HEK293T (cell line): ENCODE results near the gene NUP85.

Experiments
- CTCF ChIA-PET: fragments of 350-600 bp; formaldehyde crosslinking; extraction: SDS; loops from one replicate; lab custom pipeline; 2021; ENCODE audit warnings: antibody characterized with exemption, inconsistent platforms; lab: Yijun Ruan, JAX
- POLR2A ChIA-PET: fragments of 350-600 bp; formaldehyde crosslinking; extraction: SDS; loops from one replicate; lab custom pipeline; 2020; ENCODE audit warnings: antibody characterized with exemption, inconsistent platforms; lab: Yijun Ruan, JAX
- DNase-seq: peaks from one replicate; pipeline ENCODE4 v3.0.0; 2012; ENCODE audit warnings: mixed read lengths; ENCODE audit errors: extremely low spot score
- ARNT ChIP-seq: fragments of 450-650 bp; IDR thresholded peaks from 2 replicates; pipeline ENCODE4 v1.6.1; 2017; ENCODE audit warnings: mild to moderate bottlenecking
- BHLHE40 ChIP-seq: fragments of 450-650 bp; IDR thresholded peaks from 2 replicates; pipeline ENCODE4 v1.6.1; 2016; ENCODE audit warnings: mild to moderate bottlenecking, moderate library complexity, borderline replicate concordance
- CTBP1 ChIP-seq: fragments of 450-650 bp; IDR thresholded peaks from 2 replicates; pipeline ENCODE4 v1.6.1; 2016; ENCODE audit warnings: borderline replicate concordance
- ELF4 ChIP-seq: fragments of 450-650 bp; IDR thresholded peaks from 2 replicates; pipeline ENCODE4 v1.6.1; 2017; ENCODE audit warnings: antibody characterized with exemption
- FOXA1 ChIP-seq: fragments of 450-650 bp; IDR thresholded peaks from 2 replicates; pipeline ENCODE4 v1.6.1; 2016; ENCODE audit warnings: mild to moderate bottlenecking
- FOXK2 ChIP-seq: fragments of 450-650 bp; IDR thresholded peaks from 2 replicates; pipeline ENCODE4 v1.6.1; 2016; ENCODE audit warnings: mild to moderate bottlenecking
- FOXM1 ChIP-seq: fragments of 450-650 bp; IDR thresholded peaks from 2 replicates; pipeline ENCODE4 v1.6.1; 2017; ENCODE audit warnings: mild to moderate bottlenecking, borderline replicate concordance
- HDGF ChIP-seq: fragments of 450-650 bp; IDR thresholded peaks from 2 replicates; pipeline ENCODE4 v1.6.1; 2017; ENCODE audit warnings: antibody characterized with exemption, borderline replicate concordance
- L3MBTL2 ChIP-seq: fragments of 450-650 bp; conservative IDR thresholded peaks from 2 replicates; pipeline ENCODE4 v1.6.1; 2016; ENCODE audit warnings: mild to moderate bottlenecking
- LEF1 ChIP-seq: fragments of 450-650 bp; IDR thresholded peaks from 2 replicates; pipeline ENCODE4 v1.6.1; 2017; ENCODE audit warnings: mild to moderate bottlenecking, borderline replicate concordance
- NFRKB ChIP-seq: fragments of 450-650 bp; IDR thresholded peaks from 2 replicates; pipeline ENCODE4 v1.6.1; 2016; ENCODE audit warnings: mild to moderate bottlenecking, moderate library complexity
- PKNOX1 ChIP-seq: fragments of 450-650 bp; IDR thresholded peaks from 2 replicates; pipeline ENCODE4 v1.6.1; 2016
- SP1 ChIP-seq: fragments of 450-650 bp; IDR thresholded peaks from 2 replicates; pipeline ENCODE4 v1.6.1; 2017
- SUZ12 ChIP-seq: fragments of 450-650 bp; IDR thresholded peaks from 2 replicates; pipeline ENCODE4 v1.6.1; 2016; ENCODE audit warnings: mild to moderate bottlenecking
- TARDBP ChIP-seq: fragments of 450-650 bp; IDR thresholded peaks from 2 replicates; pipeline ENCODE4 v1.6.1; 2016
- ZNF384 ChIP-seq: fragments of 450-650 bp; IDR thresholded peaks from 2 replicates; pipeline ENCODE4 v1.6.1; 2016

NUP85 gene

GRCh38 chr17:75239778-75240393, 34.4 kb downstream of the NUP85 start:
- DNase-seq, result no peak
- ChIA-PET CTCF (interaction anchor here (0.6 to 3.0 kb wide), 25 partner anchors 8 to 787 kb away, joined by 3 to 24 read pairs (median 4); partner anchors contain the start of genes ARMC7, GGA3, MIF4GD and MRPL58), POLR2A (interaction anchor here (0.8 to 2.8 kb wide), 9 partner anchors 9 to 172 kb away, joined by 3 to 14 read pairs (median 3); partner anchors contain the start of genes ARMC7, GGA3, MIF4GD and MRPS7)
- TF ChIP-seq NFRKB (no peak), FOXK2 (no peak), BHLHE40 (no peak), PKNOX1 (no peak), FOXM1 (no peak), FOXA1 (no peak), ARNT (no peak), SP1 (no peak), ELF4 (no peak), LEF1 (no peak), CTBP1 (no peak), L3MBTL2 (no peak), TARDBP (no peak), ZNF384 (no peak)

GRCh38 chr17:75240394-75241142, 35.1 kb downstream of the NUP85 start:
- TF ChIP-seq ARNT, result peak; percentile 26; the same call in 1 of the 2 replicates
- TF ChIP-seq FOXA1, result no peak
- no peak for TF ChIP-seq FOXK2
- DNase-seq, result peak; percentile 82
- ChIA-PET POLR2A (interaction anchor here (0.8 to 2.8 kb wide), 7 partner anchors 9 to 171 kb away, joined by 3 to 14 read pairs (median 4); partner anchors contain the start of genes ARMC7, GGA3, MIF4GD and MRPS7), CTCF (interaction anchor here (0.6 to 3.0 kb wide), 22 partner anchors 9 to 788 kb away, joined by 3 to 24 read pairs (median 4); partner anchors contain the start of genes ARMC7, GGA3, MIF4GD and MRPL58)

GRCh38 chr17:75241143-75241430, 35.6 kb downstream of the NUP85 start:
- DNase-seq, result no peak
- ChIA-PET CTCF (interaction anchor here (1.0 to 3.0 kb wide), 17 partner anchors 8 to 280 kb away, joined by 3 to 24 read pairs (median 6); partner anchors contain the start of genes ARMC7, GGA3, MIF4GD and MRPS7), POLR2A (interaction anchor here (0.9 to 2.8 kb wide), 5 partner anchors 21 to 131 kb away, joined by 3 to 14 read pairs (median 4); partner anchors contain the start of genes ARMC7, GGA3, MIF4GD and MRPS7)
- TF ChIP-seq ARNT (no peak), NFRKB (no peak), FOXK2 (no peak), BHLHE40 (no peak), ZNF384 (no peak), SUZ12 (no peak), CTBP1 (no peak)

GRCh38 chr17:75241502-75241901, 36.0 kb downstream of the NUP85 start:
- no peak for DNase-seq
- ChIA-PET CTCF (interaction anchor here (0.6 to 3.0 kb wide), 6 partner anchors 8 to 131 kb away, joined by 3 to 24 read pairs (median 16); partner anchors contain the start of genes ARMC7, GGA3, MIF4GD and MRPS7), POLR2A (interaction anchor here (0.8 to 2.8 kb wide), 2 partner anchors 30 to 254 kb away, joined by 3 to 10 read pairs; partner anchors contain the start of genes CDR2L and MIF4GD)
- no peak for TF ChIP-seq FOXM1
- no peak for TF ChIP-seq ZNF384
- TF ChIP-seq LEF1, result no peak
- no peak for TF ChIP-seq FOXK2
- no peak for TF ChIP-seq HDGF
- TF ChIP-seq L3MBTL2, result no peak
- TF ChIP-seq NFRKB, result no peak
- no peak for TF ChIP-seq SUZ12
- no peak for TF ChIP-seq SP1
- TF ChIP-seq CTBP1, result no peak
- TF ChIP-seq TARDBP, result no peak
- no peak for TF ChIP-seq PKNOX1
- TF ChIP-seq ELF4, result no peak
- TF ChIP-seq ARNT, result no peak
- TF ChIP-seq FOXA1, result no peak
- TF ChIP-seq BHLHE40, result no peak

- DNase-seq, result no peak
- POLR2A ChIA-PET, result interaction anchor here (0.6 to 2.8 kb wide), 4 partner anchors 29 to 255 kb away, joined by 3 to 10 read pairs (median 3); partner anchors contain the start of genes CDR2L and MIF4GD
- TF ChIP-seq ELF4 (no peak), FOXA1 (no peak), LEF1 (no peak), BHLHE40 (no peak), SUZ12 (no peak), ZNF384 (no peak), ARNT (no peak), L3MBTL2 (no peak), CTBP1 (no peak)
- CTCF ChIA-PET, result interaction anchor here (0.6 to 1.0 kb wide), 4 partner anchors 29 to 111 kb away, joined by 3 to 5 read pairs (median 3); partner anchors contain the start of gene MIF4GD
Observed at GRCh38 chr17:75241996-75242460, 36.5 kb downstream of the NUP85 start.
